Measurements from ENCODE around the gene RIMKLA.

The RIMKLA gene

GRCh38 chr1:42430286-42431135 lies 49.9 kb downstream of the RIMKLA start:
- DNase-seq = peak; percentile 54 to 69 (median 66)

- no peak for DNase-seq
Measured at GRCh38 chr1:42431514-42431913, 50.9 kb downstream of the RIMKLA start.

- no peak for DNase-seq
Measured at GRCh38 chr1:42432714-42433113, 52.1 kb downstream of the RIMKLA start.

- no peak for DNase-seq
Measured at GRCh38 chr1:42433369-42433768, 52.8 kb downstream of the RIMKLA start.

- no peak for DNase-seq
Measured at GRCh38 chr1:42434340-42434739, 53.7 kb downstream of the RIMKLA start.

- peak in 1 of 3 donors; percentile 18 for DNase-seq
Measured at GRCh38 chr1:42439940-42440339, 59.3 kb downstream of the RIMKLA start.

GRCh38 chr1:42442662-42443061 lies 62.1 kb downstream of the RIMKLA start:
- peak; percentile 54 to 56 (median 56) for DNase-seq

- DNase-seq = no peak
Measured at GRCh38 chr1:42449256-42449655, 68.7 kb downstream of the RIMKLA start.

GRCh38 chr1:42450061-42450460 lies 69.5 kb downstream of the RIMKLA start:
- no peak for DNase-seq

- no peak for DNase-seq
Measured at GRCh38 chr1:42453386-42453785, 72.8 kb downstream of the RIMKLA start.

- DNase-seq = no peak
Measured at GRCh38 chr1:42454403-42454802, 73.8 kb downstream of the RIMKLA start.

GRCh38 chr1:42456010-42456753 lies 75.6 kb downstream of the RIMKLA start, which contains the start of the genes PPCS and ZMYND12:
Gene PPCS (plus strand): TSS chr1:42456543. CDS start chr1:42456566, 23 bp downstream.
Gene ZMYND12 (minus strand): TSS chr1:42456022. CDS start chr1:42455997, 25 bp downstream.
- DNase-seq = peak; percentile 87 to 92 (median 89)

GRCh38 chr1:42456754-42457089 lies 76.1 kb downstream of the RIMKLA start:
- DNase-seq = peak; percentile 66 to 77 (median 71)

- DNase-seq = no peak
Measured at GRCh38 chr1:42461196-42461595, 80.6 kb downstream of the RIMKLA start.

- DNase-seq = peak; percentile 95 to 98 (median 98)
Measured at GRCh38 chr1:42462828-42463763, 82.5 kb downstream of the RIMKLA start, which contains the start of gene CCDC30. Gene CCDC30 (plus strand): TSS chr1:42463286. CDS start chr1:42480552, 17,266 bp downstream.

- DNase-seq = no peak
Measured at GRCh38 chr1:42463921-42464320, 83.3 kb downstream of the RIMKLA start.

- DNase-seq = no peak
Measured at GRCh38 chr1:42466030-42466429, 85.4 kb downstream of the RIMKLA start.

- no peak for DNase-seq
Measured at GRCh38 chr1:42469727-42470126, 89.1 kb downstream of the RIMKLA start.
